NT2/D1 (cell line): ENCODE results near the gene SEC24D.

Source experiments
- DNase-seq: peaks from one replicate; pipeline ENCODE4 v3.0.0-alpha.2; 2011; ENCODE audit warnings: low read depth, low spot score
- H3K27me3 ChIP-seq: 2 replicates; pipeline ENCODE4 v1.6.0; 2011; ENCODE audit warnings: mild to moderate bottlenecking; ENCODE audit not compliant: insufficient read length, insufficient read depth
- H3K36me3 ChIP-seq: 2 replicates; pipeline ENCODE4 v1.6.1; 2011; ENCODE audit warnings: mild to moderate bottlenecking, low read length, mixed read lengths; ENCODE audit not compliant: insufficient read depth, insufficient read length
- H3K4me1 ChIP-seq: 2 replicates; pipeline ENCODE4 v1.5.1; 2011; ENCODE audit not compliant: insufficient read depth, insufficient read length
- H3K4me3 ChIP-seq: 2 replicates; pipeline ENCODE4 v1.5.1; 2011; ENCODE audit warnings: low read depth; ENCODE audit not compliant: insufficient read length
- H3K9ac ChIP-seq: 2 replicates; pipeline ENCODE4 v1.6.0; 2011; ENCODE audit warnings: low read depth; ENCODE audit not compliant: insufficient read length
- H3K9me3 ChIP-seq: 2 replicates; pipeline ENCODE4 v1.5.1; 2011; ENCODE audit warnings: mild to moderate bottlenecking, low read length; ENCODE audit not compliant: insufficient read depth
- SUZ12 ChIP-seq: IDR thresholded peaks from 2 replicates; pipeline ENCODE4 v1.6.1; 2011; ENCODE audit not compliant: insufficient read length, insufficient read depth; ENCODE audit errors: extremely low read depth
- YY1 ChIP-seq: IDR thresholded peaks from 2 replicates; pipeline ENCODE4 v1.6.1; 2011; ENCODE audit not compliant: insufficient read length, insufficient read depth
- ZNF274 ChIP-seq: IDR thresholded peaks from 2 replicates; pipeline ENCODE4 v1.6.1; 2011; ENCODE audit warnings: mild to moderate bottlenecking, low read depth, low read length

The SEC24D gene

DNA sequence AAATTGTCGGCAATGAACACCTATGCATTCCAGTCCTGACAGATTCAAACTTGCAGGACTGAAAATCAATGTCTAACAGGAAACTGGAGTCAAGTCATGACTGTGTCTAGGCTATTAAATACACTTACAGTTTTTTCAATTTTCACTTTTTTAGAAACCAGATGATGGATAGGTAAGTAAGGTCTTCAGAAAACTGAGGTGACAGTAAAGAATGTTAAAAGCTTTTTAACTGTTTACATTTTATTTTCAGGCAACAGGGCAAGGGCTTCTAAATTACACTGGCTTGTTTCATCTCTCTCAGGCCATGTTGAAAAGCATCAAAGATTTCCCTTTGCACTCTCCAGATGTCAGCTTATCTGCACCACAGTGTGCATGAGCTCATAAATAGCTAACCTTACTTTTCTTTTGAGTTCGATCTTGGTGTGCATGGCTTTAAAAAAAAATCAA is 65.2 kb downstream of the SEC24D start:
- Histone ChIP-seq H3K9me3 (no peaks in the 10 kb centered on the region), H3K36me3 (peaks cover 33% of the 10 kb centered on the region), H3K9ac (no peak overlapping the region), H3K27me3 (no peaks in the 10 kb centered on the region), H3K4me3 (no peak overlapping the region), H3K4me1 (peaks cover 2% of the 10 kb centered on the region)
- TF ChIP-seq ZNF274: no peak
- no peak for TF ChIP-seq SUZ12
- DNase-seq: no peak

DNA sequence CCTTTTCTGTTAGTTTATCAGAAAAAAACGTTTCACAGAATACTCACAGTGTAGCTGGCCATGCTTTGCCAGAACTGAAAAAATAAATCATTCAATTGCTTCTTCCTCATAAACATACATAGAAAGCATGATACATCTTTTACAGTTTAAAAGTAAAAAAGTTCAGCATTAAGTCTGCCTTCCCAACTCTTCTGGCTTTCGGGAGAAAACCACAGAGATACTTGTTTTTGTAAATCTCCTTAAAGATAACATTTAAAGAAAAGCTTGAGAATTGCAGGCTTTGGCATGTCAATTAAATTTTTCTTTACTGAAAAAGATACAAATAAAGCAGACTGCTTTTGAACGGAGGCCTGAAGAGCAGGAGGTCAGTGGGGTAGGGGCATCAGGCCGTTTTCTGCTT is 66.8 kb downstream of the SEC24D start:
- H3K9me3 ChIP-seq: no peaks in the 10 kb centered on the region
- H3K9ac ChIP-seq: no peak overlapping the region
- peaks cover 48% of the 10 kb centered on the region for H3K36me3 ChIP-seq
- TF ChIP-seq ZNF274 (no peak), SUZ12 (no peak), YY1 (no peak)
- H3K4me1 ChIP-seq: no peaks in the 10 kb centered on the region
- no peak for DNase-seq
- H3K27me3 ChIP-seq: no peaks in the 10 kb centered on the region
- no peak overlapping the region for H3K4me3 ChIP-seq

DNA sequence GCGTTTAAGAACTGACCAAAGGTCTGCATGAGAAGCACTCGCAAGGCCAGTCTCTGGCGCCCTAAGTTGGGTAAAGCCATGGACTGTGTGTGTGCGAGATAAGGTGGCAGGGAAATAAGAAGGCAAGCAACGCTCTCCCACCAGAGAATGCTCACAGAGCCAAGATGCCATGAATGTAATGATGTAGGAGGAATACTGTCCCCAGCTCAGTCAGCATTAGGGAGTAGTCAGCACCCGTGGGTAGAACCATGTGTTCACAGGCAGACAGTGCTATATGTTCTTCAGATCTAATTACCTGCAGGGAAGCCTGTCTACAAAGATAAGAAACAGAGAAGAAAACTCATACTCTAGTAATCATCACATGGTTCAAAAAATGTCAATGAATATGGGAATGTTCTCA is 68.8 kb downstream of the SEC24D start:
- H3K4me3 ChIP-seq: no peak overlapping the region
- no peaks in the 10 kb centered on the region for H3K9me3 ChIP-seq
- H3K27me3 ChIP-seq: no peaks in the 10 kb centered on the region
- no peak overlapping the region for H3K9ac ChIP-seq
- H3K4me1 ChIP-seq: no peaks in the 10 kb centered on the region
- no peak for TF ChIP-seq SUZ12
- no peak for TF ChIP-seq ZNF274
- no peak for TF ChIP-seq YY1
- DNase-seq: no peak
- H3K36me3 ChIP-seq: peaks cover 59% of the 10 kb centered on the region

DNA sequence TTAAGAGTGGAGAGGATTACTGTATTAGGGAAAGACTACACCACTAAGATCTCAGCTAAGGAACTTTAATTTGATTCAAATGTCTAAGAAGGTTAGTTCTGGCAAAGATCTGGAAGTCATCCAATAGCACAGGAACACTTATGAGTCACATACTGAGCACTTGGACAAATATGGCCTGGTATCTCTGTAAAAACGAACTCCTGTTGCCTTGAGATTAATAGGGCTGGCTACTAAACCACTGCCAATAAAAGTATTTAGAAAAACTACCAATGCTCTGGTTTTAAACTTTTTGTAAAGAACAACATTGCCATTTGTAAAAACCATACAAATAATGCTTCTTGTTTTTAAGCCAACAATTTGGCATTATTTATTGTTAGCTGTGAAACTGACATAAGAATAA is 70.5 kb downstream of the SEC24D start:
- DNase-seq: no peak
- no peaks in the 10 kb centered on the region for H3K9me3 ChIP-seq
- H3K27me3 ChIP-seq: no peaks in the 10 kb centered on the region
- no peaks in the 10 kb centered on the region for H3K4me1 ChIP-seq
- H3K9ac ChIP-seq: no peak overlapping the region
- TF ChIP-seq SUZ12 (no peak), YY1 (no peak), ZNF274 (no peak)
- peaks cover 64% of the 10 kb centered on the region for H3K36me3 ChIP-seq
- no peak overlapping the region for H3K4me3 ChIP-seq

DNA sequence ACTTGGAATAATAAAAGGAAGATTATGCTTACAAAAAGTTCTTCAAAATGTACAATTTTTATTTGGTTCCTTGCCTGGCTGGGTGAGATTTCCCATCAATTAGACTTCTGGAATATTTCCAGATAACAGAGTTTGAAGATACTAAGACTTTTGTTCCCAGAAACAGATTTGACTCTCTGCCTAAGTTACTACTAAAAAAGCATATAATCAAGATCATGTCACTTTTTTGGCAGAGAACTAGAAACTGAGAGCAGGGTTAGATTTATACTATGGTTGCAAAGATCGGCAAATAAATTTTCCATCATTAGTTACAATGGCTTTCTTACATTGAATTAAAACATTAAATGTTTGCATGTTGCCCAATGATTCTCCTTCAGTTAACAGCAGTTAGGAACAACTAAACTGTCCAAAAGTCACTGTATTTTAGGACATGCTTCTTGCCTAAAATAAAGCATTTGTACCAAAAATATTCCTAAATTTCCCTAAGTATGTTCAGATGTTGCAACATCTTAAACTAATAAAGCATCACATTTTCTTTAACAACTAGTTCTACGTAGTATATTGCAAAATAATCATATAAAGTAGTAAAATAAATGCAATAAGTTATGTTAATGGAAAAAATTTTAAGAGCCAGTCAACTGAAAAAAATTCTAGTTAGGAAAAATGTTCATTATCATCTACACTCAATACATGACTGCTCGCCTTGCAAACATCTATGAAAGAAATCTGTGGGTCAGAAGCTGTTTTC is 73.0 kb downstream of the SEC24D start:
- peaks cover 60% of the 10 kb centered on the region for H3K36me3 ChIP-seq
- H3K4me3 ChIP-seq: no peak overlapping the region
- no peaks in the 10 kb centered on the region for H3K4me1 ChIP-seq
- H3K9ac ChIP-seq: no peak overlapping the region
- H3K27me3 ChIP-seq: no peaks in the 10 kb centered on the region
- TF ChIP-seq SUZ12 (no peak), ZNF274 (no peak), YY1 (no peak)
- DNase-seq: no peak
- H3K9me3 ChIP-seq: no peaks in the 10 kb centered on the region

DNA sequence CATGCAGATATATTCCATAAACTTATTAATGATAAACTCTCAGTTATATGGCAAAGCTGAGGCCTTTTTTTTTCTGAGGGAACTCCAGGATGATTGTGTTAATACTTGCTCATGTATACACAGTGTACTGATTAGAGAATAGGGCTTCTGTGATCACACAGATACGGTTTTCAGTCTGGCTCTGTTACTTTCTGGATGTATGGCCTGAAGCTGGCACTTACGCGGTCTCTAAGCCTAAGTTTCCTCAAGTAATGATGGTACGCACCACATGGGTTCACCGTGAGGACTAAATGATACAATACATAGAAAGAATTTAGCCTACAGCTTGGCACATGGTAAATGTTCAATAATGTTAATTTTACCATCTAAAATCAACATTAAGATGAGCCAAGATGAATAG is 73.8 kb downstream of the SEC24D start:
- Histone ChIP-seq H3K4me3 (no peak overlapping the region), H3K27me3 (no peaks in the 10 kb centered on the region), H3K9me3 (no peaks in the 10 kb centered on the region), H3K4me1 (no peaks in the 10 kb centered on the region), H3K9ac (no peak overlapping the region), H3K36me3 (peaks cover 58% of the 10 kb centered on the region)
- TF ChIP-seq ZNF274 (no peak), YY1 (no peak), SUZ12 (no peak)
- no peak for DNase-seq

DNA sequence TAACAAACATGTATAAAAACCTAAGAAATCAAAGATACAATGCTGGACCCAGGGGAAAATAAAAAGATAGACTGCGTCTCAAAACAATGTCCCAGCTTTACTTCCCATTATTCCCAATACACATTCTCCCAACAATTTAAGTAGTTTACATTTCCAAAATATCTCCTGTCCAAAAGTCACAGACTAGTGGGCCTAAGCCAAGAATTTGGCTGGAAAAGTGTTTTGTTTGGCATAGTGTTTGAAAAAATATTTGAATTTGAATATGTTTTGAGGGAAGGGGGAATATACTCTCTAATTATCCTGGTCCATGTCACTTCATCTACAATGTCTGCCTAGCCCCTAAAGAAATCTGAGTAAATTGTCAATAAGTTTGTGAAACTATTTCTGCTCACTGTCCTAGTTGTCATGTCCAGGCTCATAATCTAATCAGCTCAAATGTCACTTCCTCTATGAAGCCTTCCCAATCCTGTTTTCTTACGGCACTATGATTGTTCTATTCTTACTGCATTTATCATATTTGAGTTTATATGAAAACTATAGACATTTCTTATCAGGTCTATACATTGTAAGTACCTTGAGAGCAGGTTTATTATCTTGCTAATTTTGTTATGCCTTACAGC is 74.4 kb downstream of the SEC24D start:
- no peaks in the 10 kb centered on the region for H3K4me1 ChIP-seq
- no peaks in the 10 kb centered on the region for H3K9me3 ChIP-seq
- peaks cover 58% of the 10 kb centered on the region for H3K36me3 ChIP-seq
- DNase-seq: no peak
- H3K9ac ChIP-seq: no peak overlapping the region
- no peaks in the 10 kb centered on the region for H3K27me3 ChIP-seq
- no peak for TF ChIP-seq YY1
- TF ChIP-seq ZNF274: no peak
- no peak for TF ChIP-seq SUZ12
- no peak overlapping the region for H3K4me3 ChIP-seq
